Myocyte (in vitro differentiated cells): Measurements from ENCODE around the gene SDK2. TPM values are rescaled to one million over a fixed set of nuclear protein-coding genes. Genes with fewer than 3 reads are reported as not detected.

Experiments used
- DNase-seq: peaks from one replicate; pipeline ENCODE4 v3.0.0-alpha.2; 2012; ENCODE audit warnings: low read depth
- total RNA-seq: library from RNA; depleted of rRNA; stranded (reverse); fragments of >200 nt; gene quantifications from 2 replicates; pipeline ENCODE4 v1.2.3, GENCODE V29; 2014

The SDK2 gene
- total RNA-seq, 1 donor from 2014 or later: not detected

- no peak for DNase-seq
These were observed 83.1 kb downstream of the SDK2 start for GRCh38 chr17:73561111-73561510.

- no peak for DNase-seq
These were observed 83.6 kb downstream of the SDK2 start for GRCh38 chr17:73560661-73561060.

DNA sequence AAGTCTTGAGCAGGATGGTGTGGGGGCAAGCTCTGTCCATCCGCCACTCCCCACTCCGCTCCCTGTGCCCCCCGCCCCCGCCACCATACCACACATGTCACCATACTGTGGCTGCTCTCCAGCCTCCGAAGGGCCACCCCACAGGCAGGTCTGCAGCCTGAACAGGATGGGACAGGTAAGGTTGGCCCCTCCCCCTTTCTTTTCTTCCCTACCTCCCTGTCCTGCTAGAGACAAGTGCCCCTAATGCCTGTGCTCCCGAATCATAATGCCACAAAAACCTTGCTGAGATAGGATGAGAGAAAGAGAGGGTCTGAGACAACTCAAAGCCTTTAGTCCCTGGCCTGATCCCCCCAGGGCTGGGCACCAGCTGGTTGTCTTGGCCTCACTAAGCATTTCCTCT is 84.7 kb downstream of the SDK2 start:
- DNase-seq: no peak

DNA sequence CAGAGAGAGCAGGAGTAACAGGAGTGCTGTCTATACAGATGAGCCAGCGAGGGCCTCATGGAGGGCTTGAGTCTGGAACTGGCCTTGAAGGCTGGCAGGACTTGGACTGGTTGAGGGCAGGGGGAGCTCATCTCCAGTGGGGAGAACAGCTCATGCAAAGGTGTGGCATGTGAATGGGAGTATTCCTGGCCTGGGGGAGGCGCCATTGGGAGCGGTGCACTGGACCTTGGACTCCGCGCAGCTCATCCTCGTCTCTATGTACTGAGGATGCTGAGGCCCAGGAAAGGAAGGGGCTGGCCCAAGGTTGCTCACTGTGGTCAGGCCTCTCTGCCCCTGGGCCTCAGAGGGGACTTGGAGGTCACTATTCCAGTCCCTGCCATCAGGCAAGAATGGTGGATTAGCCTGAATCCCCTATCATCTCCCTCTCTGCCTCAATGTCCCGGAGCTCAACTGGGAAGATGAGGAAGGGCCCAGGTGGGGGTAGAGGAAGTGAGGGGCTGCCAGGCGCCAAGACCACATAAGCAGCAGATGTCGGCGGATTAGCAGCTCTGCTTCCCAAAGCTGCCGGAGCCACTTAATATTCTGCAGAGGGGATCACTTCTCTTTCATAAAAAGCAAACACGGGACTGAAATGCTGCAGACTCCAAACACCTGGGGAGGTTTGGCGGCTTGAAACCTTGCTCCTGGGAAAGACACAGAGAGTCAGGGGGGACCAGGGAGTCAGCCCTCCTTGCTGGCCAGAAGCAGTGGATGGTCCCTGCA is 88.9 kb downstream of the SDK2 start:
- DNase-seq: no peak

DNA sequence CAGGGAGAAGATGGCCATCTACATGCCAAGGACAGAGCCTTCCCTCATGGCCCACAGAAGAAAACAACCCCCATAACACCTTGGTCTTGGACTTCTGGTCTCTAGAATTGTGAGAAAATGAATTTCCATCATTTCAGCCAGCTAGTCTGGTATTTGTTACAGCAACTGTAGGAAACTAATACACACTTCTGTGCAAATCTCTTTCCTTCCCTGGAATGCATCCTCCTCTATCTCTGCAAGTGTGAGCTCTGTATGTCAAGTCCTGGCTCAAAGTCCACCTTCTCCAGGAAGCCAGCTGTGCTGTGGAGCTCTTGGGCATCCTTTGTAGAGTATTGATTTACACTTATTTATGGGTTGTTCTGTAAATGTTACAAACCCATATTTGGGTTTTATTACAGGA is 89.7 kb downstream of the SDK2 start:
- DNase-seq: no peak

DNA sequence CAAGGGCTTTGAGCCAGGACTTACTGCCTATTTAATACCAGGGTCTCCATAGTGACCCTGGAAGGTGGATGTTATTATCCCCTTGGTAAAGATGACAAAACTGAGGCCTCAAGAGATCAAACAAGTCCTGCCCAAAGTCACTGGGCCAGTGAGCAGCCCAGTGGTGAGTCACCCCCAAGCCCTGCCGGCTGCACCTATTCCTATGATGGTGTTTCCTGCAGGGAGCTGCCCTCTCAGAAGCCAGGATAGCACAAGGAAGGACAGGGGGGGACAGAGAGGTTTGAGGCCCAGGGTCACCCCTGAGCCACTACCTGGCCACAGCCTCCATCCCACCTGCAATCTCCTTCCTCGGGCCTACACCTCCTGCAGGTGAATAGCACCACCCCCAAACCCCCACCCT is 90.9 kb downstream of the SDK2 start:
- DNase-seq: no peak

DNA sequence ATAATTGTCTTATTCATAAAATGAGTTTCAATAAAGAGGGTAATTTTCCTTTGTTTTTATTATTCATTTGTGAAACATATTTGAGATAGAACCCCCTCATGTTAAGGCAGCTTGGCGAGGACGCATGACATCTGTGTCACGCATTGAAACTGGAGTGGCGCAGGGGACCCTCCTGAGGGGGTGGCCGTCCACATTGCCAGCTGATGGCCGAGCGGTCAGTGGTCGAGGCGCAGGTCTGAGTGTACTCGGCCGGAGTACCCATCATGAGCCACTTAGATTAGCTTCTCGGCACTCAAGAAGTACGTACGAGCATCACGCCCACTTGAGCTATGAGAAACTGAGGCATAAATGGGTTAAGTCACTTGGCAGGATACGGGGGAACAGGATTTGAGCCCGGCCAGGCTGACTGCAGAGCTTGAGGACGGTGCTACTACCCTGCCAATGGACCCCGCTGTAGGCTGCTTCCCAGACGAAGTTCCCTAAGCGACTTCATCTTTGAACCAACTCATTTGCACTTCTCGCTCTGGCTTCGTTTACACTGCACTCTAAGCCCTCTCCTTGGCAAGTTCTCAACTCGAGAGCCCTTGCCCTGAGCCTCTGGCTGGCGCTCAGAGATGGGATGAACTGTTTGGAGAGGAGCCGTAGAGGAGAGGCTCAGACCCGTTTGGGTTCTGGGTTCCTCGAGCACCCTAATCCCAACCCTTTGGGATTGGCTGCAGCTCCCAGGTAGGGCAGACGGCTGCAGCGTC is 91.8 kb downstream of the SDK2 start:
- DNase-seq: no peak

DNA sequence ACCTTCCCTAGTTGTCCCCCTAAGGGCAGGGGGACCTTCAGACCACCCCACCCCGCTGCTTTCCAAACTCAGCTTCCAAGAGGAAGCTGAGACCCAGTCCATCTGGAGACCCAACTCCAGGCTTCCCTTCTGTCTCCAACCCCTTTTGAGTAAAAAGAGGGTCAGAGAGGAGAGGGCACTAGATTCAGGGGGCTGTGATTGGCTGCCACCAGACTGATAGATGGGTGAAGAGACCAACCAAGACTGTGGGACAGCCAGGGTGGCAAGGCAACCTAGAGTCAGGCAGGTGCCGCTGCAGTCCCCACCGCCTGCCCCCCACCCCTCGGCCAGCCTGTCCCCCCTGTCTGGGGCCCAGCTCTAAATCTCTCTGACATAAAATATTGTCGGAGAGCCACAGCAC is 92.5 kb downstream of the SDK2 start:
- DNase-seq: no peak

DNA sequence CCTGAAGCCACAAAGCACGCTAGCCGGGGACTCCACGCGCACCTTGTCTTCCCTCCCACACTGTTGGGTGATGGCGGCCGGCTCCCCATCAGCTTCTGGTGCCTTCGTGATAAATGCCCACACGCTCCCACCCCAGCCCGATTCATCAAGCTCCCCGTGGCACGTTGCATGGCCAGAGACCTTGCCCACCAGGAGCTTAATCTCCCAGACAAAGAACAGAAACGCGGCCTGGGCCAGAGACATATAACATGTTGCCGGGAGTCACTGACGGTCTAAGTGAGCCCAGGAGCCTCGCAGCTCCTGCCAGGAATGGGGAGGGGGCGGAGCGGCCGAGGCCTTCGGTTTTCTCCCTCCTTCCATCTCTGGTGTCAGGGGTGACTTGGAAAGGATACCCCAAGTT is 93.1 kb downstream of the SDK2 start:
- no peak for DNase-seq

DNA sequence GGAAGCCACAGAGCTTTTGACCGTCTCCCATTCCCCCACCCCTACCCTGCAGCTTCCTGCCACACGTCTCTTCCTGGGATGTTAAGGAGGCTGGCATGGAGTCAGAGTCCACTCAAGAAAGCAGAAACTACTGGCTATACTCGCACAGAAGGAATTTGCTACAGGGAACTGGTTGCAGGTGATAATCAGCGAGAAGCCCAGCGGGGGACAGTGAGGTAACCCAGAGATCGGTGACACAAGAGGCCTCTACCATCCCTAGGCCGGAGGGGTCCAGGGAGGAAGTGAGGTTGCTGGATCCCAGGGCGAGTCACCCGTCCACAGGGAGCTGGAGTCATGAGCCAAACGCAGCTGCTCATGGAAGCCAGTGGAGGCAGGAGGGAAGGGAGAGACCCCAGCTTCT is 93.7 kb downstream of the SDK2 start:
- no peak for DNase-seq

GRCh38 chr17:73549841-73550430 is 94.3 kb downstream of the SDK2 start:
- DNase-seq: no peak

DNA sequence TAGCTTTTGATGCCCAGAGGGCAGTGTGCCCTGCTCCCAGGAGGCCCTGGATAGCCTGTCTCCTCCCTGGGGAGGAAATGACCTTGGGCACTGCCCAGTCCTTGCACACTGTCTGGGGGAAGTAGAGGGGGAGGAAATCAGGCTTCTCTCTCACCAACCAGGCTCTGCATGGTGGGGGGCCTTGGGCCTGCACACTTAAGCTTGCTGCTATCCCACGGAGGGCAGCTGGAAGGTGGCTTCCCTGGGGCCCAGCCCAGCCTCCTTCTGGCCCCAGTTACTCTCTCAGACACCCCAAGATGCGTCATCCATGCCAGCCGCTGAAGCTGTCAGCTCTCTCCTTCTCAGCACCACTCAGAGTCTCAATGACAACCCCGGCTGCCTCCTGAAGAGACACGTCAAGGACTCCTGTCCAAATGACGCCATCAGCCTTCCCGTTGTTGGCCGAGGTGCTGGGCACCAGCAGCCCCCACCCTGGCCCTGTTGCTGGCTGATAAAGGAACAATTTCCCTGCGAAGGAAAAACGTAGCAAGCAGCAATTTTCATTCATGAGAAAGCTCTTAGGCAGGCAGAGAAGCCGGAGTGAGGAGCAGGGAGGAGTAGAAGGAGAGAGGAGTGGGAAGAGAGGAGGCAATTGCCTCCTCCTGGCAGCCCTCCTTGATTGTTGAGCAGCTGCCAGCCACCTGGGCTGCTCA is 95.5 kb downstream of the SDK2 start:
- no peak for DNase-seq

GRCh38 chr17:73547790-73548189 is 96.5 kb downstream of the SDK2 start:
- no peak for DNase-seq

- DNase-seq: no peak
These were observed 97.3 kb downstream of the SDK2 start for GRCh38 chr17:73546770-73547536.

GRCh38 chr17:73546114-73546513 is 98.1 kb downstream of the SDK2 start:
- DNase-seq: no peak

DNA sequence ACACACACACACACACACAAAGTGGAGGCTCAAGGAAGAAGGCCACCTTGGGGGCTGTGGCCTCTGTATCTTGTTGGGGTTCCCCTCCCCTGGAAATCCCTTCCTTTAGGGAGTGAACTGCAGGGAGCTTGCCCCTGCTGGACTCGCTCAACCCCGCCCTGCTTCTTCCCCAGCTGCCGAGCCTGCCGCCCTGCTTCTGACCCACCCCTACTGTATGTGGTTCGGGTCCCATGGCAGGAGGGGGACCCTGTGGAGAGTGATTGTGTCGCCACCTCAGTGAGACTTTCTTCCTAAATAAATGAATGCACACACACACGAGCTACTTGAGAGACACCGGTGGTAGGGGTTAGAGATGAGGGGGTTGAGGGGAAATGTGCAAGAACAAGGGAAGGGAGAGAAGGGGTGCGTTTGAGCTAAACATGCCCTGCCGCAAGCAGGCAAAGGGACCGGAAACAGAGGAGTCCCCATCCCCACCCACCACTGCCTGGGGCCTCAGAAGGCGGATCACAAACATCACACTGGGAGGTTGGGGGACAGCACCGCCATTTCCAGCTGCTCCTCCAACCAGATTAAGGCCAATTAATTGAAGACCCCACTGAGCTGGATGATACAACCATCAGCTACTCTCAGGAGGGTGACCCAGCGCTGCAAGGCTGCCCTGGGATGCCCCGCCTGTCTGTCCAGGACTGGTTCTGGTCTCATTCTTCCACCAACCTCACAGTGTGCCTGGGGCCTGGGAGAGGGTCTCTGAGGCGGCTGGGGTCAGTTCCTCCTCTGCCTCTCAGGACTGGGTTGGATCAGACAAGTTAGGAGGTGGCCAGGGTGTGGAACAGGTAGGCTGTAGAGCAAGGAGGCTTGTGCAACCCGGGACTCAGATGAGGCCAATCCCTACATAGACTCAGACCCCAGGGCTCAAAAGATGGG is 98.9 kb downstream of the SDK2 start:
- no peak for DNase-seq

DNA sequence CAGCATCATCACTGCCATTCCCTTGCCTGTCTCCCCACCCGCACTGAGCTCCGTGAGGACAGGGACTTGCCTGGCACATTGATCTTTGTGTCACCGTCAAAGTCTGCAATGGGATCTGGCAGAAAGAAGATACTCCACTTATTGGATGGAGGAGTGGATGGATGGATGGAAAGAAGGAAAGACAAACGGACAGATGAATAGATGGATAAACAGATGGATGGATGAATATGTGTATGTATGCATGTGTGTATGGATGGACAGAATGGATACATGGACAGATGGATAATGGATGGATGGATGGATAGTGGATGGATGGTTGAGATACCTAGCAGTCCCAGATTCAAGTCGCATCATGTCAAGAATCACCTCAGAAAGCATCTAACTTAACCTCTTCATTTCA is 99.9 kb downstream of the SDK2 start:
- no peak for DNase-seq

- no peak for DNase-seq
These were observed 101.9 kb downstream of the SDK2 start for GRCh38 chr17:73542323-73542722.

GRCh38 chr17:73541561-73541981 is 102.7 kb downstream of the SDK2 start:
- DNase-seq: no peak

GRCh38 chr17:73541111-73541510 is 103.1 kb downstream of the SDK2 start:
- no peak for DNase-seq
